Activated CD4-positive, alpha-beta T cell treated with anti-CD3 and anti-CD28 coated beads, Interleukin-2, amount 50 U/mL, for 24 hours (primary cell): Measurements from ENCODE around the gene GPRIN3.

Source experiments
- DNase-seq, 2 donors: peaks; one replicate each; pipeline ENCODE4 v3.0.0-alpha.2; 2020; ENCODE audit warnings: low read depth in 1 of 2, low spot score in 1 of 2

GPRIN3 gene

GRCh38 chr4:89307446-89308160, at the start of gene GPRIN3:
GPRIN3 (minus strand) TSS chr4:89307800; CDS start chr4:89250110, 57,690 bp downstream.
- peak in 1 of 2 donors; percentile 41 for DNase-seq

GRCh38 chr4:89357340-89357739, 49.7 kb upstream of the GPRIN3 start:
- DNase-seq = no peak

- DNase-seq = no peak
These were observed 48.5 kb upstream of the GPRIN3 start for GRCh38 chr4:89356086-89356485.

DNA sequence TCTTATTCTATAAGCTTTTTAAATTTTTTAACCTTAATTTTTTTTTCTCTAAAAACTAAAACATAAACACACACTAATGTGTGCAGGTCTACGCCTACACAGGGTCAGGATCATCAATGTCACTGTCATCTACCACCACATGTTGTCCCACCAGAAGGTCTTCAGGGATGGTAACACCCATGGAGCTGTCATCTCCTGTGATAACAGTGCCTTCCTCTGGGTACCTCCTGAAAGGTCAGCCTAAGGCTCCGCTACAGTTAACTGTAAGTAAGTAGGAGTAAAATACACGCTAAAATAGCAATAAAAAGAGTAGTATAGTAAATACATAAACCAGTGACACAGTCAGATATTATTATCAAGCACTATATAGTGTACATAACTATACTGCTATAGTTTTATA, 45.9 kb upstream of the GPRIN3 start:
- DNase-seq = no peak

GRCh38 chr4:89352541-89352940, 44.9 kb upstream of the GPRIN3 start:
- no peak for DNase-seq

DNA sequence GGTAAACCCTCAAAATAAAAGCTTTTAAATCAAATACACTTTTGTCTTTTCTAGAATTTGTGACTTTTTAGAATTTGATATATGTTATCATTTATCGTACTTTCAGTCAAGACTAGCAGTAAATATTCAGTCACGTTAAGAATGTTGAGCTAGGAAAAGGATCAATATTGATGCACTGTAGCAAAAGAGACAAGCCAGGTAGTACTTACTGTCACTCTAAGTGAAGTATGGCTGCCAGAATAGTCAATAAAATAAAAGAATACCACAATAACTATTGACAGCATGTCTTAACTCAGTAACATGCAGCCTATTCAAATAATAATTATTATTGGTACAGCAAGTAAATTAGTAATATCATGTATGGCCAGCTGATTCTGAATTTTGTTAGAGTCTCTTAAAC, 43.6 kb upstream of the GPRIN3 start:
- no peak for DNase-seq

DNA sequence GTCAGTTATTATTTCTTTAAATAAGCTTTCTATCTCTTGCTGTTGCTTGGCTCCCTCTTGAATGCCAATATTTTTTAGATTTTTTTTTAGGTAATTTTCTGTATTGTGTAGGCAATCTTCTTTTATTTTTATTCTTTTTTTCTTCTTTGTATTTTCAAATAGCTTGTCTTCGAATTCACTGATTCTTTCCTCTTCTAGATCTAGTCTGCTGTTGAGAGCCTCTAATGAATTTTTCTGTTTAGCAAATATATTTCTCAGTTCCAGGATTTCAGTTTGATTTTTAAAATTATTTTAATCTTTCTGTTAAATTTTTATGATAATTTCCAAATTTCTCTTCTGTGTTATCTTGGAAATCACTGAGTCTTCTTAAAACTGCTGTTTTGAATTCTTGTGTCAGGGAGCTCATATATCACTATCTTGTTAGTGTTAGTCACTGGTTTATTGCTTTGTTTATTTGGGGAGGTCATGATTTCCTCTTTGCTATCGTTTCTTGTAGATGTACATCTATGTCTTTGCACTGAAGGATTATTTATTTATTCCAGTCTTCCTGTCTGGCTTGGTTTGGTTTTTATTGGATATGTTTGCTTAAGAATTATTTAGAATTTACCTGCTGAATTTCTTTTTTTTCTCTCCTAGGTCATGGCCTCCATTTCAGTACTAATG, 39.9 kb upstream of the GPRIN3 start:
- DNase-seq = no peak

DNA sequence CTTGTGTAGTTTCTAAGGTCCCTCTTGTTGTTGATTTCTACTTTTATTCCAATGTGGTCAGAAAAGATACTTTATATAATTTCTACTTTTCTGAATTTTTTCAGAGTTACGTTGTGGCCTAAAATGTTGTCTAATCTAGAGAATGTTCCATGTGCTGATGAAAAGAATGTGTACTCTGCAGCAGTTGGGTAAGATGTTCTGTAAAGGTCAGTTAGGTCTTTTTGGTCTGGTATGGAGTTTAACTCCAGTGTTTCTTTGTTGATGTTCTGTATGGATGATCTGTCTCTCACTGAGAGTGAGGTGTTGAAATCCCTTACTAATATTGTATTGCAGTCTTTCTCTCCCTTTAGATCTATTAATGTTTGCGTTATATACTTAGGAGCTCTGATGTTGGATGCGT, 37.0 kb upstream of the GPRIN3 start:
- DNase-seq = no peak

DNA sequence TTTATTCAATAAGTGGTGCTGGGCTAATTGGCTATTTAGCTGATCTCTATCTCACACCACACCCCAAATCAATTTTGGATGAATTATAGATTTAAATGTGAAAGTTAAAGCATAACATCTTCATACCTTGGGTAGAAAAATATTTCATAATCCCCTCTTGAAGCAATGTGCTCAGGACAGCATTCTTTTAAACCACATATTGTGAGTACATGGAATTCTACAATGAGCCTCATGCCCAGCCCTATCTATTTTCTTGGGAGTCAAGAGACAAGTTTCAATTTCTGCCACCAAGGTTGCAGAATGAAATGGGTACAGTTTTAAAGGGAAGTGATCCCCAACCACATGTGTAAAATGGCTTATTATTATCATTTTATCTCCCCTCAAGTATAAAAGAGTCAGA, 30.6 kb upstream of the GPRIN3 start:
- no peak for DNase-seq

DNA sequence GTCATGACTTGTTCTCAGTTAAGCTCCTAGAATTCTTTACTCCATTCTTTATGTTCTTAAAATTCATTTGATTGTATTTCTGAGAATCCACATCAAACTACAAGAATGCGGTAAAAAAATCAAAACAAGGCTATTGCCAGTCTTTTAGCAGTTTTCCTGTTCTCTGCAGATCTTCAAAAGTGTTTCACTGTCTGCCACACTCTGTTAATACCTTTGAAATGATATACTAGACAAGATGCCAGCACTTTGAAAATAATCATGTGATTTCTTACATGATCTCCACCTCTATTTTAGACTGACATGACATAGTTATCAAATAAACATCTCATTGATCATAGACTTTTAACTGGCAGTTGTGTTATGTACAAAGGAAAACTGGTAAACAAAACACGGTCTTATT, 30.1 kb upstream of the GPRIN3 start:
- no peak for DNase-seq

DNA sequence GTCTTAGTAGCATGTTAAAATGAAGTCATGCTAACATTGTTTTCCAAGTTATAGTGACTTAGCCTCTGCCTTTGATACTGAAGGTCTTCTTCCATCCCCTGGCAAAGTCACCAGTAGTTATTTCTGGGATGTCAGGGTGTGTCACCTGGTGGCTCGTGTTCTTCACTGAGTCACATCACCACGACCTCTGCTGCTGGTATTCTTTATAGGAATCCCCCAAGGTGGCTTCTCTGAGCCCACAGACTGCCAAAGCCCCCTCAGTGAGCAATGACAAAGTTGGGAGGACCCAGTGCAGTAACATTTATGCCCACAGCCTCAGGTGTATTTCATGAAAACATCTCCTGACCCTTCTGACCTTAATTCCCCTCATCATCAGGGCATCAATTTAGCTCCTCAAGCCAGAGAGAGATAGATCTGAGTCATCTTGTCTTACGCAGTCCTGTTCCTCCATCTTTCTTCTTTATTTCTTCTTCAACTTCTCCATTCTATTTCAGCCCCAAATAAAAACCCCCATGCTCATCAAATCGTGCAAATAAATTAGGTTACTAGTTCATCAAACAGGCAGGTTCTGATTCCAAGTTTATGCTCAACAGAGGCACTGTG, 29.3 kb upstream of the GPRIN3 start:
- no peak for DNase-seq

GRCh38 chr4:89334830-89335229, 27.2 kb upstream of the GPRIN3 start:
- DNase-seq = no peak

GRCh38 chr4:89334311-89334710, 26.7 kb upstream of the GPRIN3 start:
- no peak for DNase-seq

DNA sequence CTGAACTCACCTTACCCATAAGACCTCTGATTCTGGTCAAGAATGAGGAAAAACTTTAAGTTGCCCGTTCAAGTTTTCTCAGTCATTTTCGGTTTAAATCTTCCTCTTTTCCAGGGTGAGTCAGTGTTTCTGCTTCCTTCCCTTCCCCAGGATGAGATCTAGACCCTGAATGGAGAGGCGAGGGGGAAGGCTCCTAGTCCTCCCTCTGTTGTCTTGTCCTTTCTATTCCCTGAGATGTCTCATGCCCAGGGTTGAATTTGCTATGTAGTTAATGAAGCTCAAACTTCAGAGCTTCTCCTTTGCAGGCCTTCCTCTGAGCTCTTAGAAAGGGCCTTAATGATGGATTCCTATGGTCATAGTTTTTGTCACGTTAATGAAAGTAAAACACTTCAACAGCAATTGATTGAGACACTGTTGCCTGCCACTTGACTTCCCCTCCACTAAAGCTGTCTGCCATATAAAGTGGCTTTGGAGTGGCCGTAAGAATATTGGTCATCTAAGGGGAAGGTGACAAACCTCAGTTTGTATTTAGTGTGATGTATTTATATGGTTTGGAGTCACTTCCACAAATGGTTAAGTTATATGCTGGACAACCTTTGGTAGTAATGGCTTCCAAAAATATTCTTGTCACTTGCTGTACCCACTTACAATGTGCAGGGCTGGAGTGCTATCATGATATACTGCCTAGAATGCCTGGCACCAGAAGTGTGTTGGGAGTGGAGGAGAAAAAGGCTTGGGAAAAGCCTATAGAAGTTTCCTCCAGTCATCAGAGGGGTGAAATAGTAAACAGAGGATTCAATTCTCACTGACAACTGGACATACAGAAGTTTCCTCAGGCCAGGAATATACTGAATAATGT, 24.3 kb upstream of the GPRIN3 start:
- DNase-seq = no peak

GRCh38 chr4:89331197-89331596, 23.6 kb upstream of the GPRIN3 start:
- no peak for DNase-seq

DNA sequence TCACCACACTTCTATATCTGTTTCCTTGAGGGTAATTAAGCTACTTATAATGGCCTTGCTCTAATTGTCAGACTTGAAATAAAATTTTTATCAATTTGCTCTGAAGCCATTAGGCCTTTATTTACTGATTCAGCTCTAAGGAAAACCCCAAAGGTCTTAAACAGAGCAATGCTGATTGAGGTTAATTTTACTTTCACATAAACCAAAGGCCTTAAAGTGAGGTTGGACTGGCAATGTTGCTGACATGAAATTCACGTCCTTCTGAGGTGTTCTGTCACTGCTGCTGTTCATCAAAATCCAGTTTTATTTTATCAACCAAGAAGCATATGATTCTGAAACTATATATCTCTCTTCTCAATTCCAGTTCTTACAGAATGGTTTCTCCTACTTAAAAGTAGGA, 21.7 kb upstream of the GPRIN3 start:
- no peak for DNase-seq

DNA sequence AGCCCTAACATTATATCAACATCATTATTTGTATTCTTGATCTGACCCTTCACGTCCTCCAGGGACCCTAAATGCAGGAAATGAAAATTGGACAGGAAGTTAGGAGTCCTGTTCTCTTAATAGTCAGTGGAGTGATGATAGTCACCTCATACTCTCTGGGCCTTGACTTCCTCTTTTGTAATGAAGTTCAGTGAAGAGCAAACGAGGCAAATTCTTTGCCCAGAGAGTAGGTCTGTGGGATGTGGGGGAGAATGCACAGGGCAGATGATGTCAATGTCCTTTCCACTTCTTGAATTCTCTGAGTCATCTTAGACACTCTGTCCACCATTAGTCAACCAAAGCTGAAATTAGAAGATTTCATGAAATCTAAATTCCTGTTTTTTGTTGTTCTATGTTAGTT, 17.1 kb upstream of the GPRIN3 start:
- no peak for DNase-seq

GRCh38 chr4:89322671-89323070, 15.1 kb upstream of the GPRIN3 start:
- no peak for DNase-seq

GRCh38 chr4:89319756-89320155, 12.2 kb upstream of the GPRIN3 start:
- no peak for DNase-seq

DNA sequence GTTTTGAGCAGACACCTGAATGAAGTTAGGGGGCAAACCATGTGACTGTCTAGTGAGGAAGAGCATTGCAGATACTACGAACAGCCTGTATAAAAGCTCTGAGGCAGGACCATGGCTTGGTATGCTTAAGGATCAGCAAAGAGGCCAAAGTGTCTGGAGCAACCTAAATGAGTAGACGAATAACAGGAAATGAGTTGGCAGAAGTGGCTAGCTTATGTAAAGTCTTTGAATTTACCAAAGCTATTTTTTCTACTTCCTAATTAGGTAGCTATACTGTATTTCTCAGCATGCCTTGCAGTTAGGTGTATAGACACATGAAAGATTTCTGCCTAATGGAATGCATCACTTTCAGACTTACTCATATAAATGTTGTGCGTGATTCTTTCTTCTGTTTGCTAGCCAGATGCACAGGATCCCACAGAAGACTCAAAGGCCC, 9.3 kb upstream of the GPRIN3 start:
- no peak for DNase-seq

- no peak for DNase-seq
These were observed 8.6 kb upstream of the GPRIN3 start for GRCh38 chr4:89316211-89316610.

GRCh38 chr4:89314291-89314690, 6.7 kb upstream of the GPRIN3 start:
- no peak for DNase-seq
